ENCODE data around the gene PRPSAP2.

PRPSAP2 gene

GRCh38 chr17:18891541-18891940 is 33.6 kb downstream of the PRPSAP2 start:
- H3K36me3 ChIP-seq (ENCODE audit: control insufficient read depth, insufficient read depth, low read length): peaks cover 49% of the 10 kb centered on the region
- H3K27ac ChIP-seq (ENCODE audit: low read depth, low read length): no peak overlapping the region

GRCh38 chr17:18896146-18896545 is 38.2 kb downstream of the PRPSAP2 start:
- Histone ChIP-seq H3K4me1 (ENCODE audit: control insufficient read depth, insufficient read depth, low read length) (no peaks in the 10 kb centered on the region), H3K4me3 (ENCODE audit: low read depth, low read length) (no peak overlapping the region), H3K9ac (ENCODE audit: low read depth, low read length) (no peak overlapping the region), H3K27ac (ENCODE audit: low read depth, low read length) (no peak overlapping the region), H3K9me3 (ENCODE audit: control insufficient read depth, insufficient read depth, low read length) (no peaks in the 10 kb centered on the region), H3K36me3 (ENCODE audit: control insufficient read depth, insufficient read depth, low read length) (peaks cover 53% of the 10 kb centered on the region), H3K27me3 (ENCODE audit: control insufficient read depth, insufficient read depth, low read length) (no peaks in the 10 kb centered on the region)

More at GRCh38 chr17:18891541-18891940, 33.6 kb downstream of the PRPSAP2 start:
- H3K4me3 ChIP-seq (ENCODE audit: low read depth, low read length): no peak overlapping the region
- H3K9me3 ChIP-seq (ENCODE audit: control insufficient read depth, insufficient read depth, low read length): no peaks in the 10 kb centered on the region
- no peak overlapping the region for H3K9ac ChIP-seq (ENCODE audit: low read depth, low read length)
- no peaks in the 10 kb centered on the region for H3K4me1 ChIP-seq (ENCODE audit: control insufficient read depth, insufficient read depth, low read length)
- H3K27me3 ChIP-seq (ENCODE audit: control insufficient read depth, insufficient read depth, low read length): no peaks in the 10 kb centered on the region

GRCh38 chr17:18896947-18897346 is 39.0 kb downstream of the PRPSAP2 start:
- no peak overlapping the region for H3K4me3 ChIP-seq (ENCODE audit: low read depth, low read length)
- H3K4me1 ChIP-seq (ENCODE audit: control insufficient read depth, insufficient read depth, low read length): no peaks in the 10 kb centered on the region
- no peaks in the 10 kb centered on the region for H3K27me3 ChIP-seq (ENCODE audit: control insufficient read depth, insufficient read depth, low read length)
- peaks cover 49% of the 10 kb centered on the region for H3K36me3 ChIP-seq (ENCODE audit: control insufficient read depth, insufficient read depth, low read length)
- H3K9ac ChIP-seq (ENCODE audit: low read depth, low read length): no peak overlapping the region
- no peak overlapping the region for H3K27ac ChIP-seq (ENCODE audit: low read depth, low read length)
- no peaks in the 10 kb centered on the region for H3K9me3 ChIP-seq (ENCODE audit: control insufficient read depth, insufficient read depth, low read length)

- H3K36me3 ChIP-seq (ENCODE audit: control insufficient read depth, insufficient read depth, low read length): peaks cover 63% of the 10 kb centered on the region
- H3K9me3 ChIP-seq (ENCODE audit: control insufficient read depth, insufficient read depth, low read length): no peaks in the 10 kb centered on the region
- no peak overlapping the region for H3K9ac ChIP-seq (ENCODE audit: low read depth, low read length)
- H3K4me3 ChIP-seq (ENCODE audit: low read depth, low read length): no peak overlapping the region
- H3K27ac ChIP-seq (ENCODE audit: low read depth, low read length): no peak overlapping the region
- no peaks in the 10 kb centered on the region for H3K27me3 ChIP-seq (ENCODE audit: control insufficient read depth, insufficient read depth, low read length)
- H3K4me1 ChIP-seq (ENCODE audit: control insufficient read depth, insufficient read depth, low read length): no peaks in the 10 kb centered on the region
Observed at GRCh38 chr17:18904482-18904881, 46.6 kb downstream of the PRPSAP2 start.

- H3K4me1 ChIP-seq (ENCODE audit: control insufficient read depth, insufficient read depth, low read length): no peaks in the 10 kb centered on the region
- no peak overlapping the region for H3K9ac ChIP-seq (ENCODE audit: low read depth, low read length)
- no peak overlapping the region for H3K4me3 ChIP-seq (ENCODE audit: low read depth, low read length)
- H3K36me3 ChIP-seq (ENCODE audit: control insufficient read depth, insufficient read depth, low read length): peaks cover 66% of the 10 kb centered on the region
- no peaks in the 10 kb centered on the region for H3K9me3 ChIP-seq (ENCODE audit: control insufficient read depth, insufficient read depth, low read length)
- no peaks in the 10 kb centered on the region for H3K27me3 ChIP-seq (ENCODE audit: control insufficient read depth, insufficient read depth, low read length)
- H3K27ac ChIP-seq (ENCODE audit: low read depth, low read length): no peak overlapping the region
Observed at GRCh38 chr17:18905226-18905625, 47.3 kb downstream of the PRPSAP2 start.

GRCh38 chr17:18910326-18910725 is 52.4 kb downstream of the PRPSAP2 start:
- H3K27ac ChIP-seq (ENCODE audit: low read depth, low read length): no peak overlapping the region
- peaks cover 66% of the 10 kb centered on the region for H3K36me3 ChIP-seq (ENCODE audit: control insufficient read depth, insufficient read depth, low read length)
- no peaks in the 10 kb centered on the region for H3K9me3 ChIP-seq (ENCODE audit: control insufficient read depth, insufficient read depth, low read length)
- no peak overlapping the region for H3K4me3 ChIP-seq (ENCODE audit: low read depth, low read length)
- H3K27me3 ChIP-seq (ENCODE audit: control insufficient read depth, insufficient read depth, low read length): no peaks in the 10 kb centered on the region
- H3K9ac ChIP-seq (ENCODE audit: low read depth, low read length): no peak overlapping the region
- no peaks in the 10 kb centered on the region for H3K4me1 ChIP-seq (ENCODE audit: control insufficient read depth, insufficient read depth, low read length)

GRCh38 chr17:18910881-18911280 is 53.0 kb downstream of the PRPSAP2 start:
- Histone ChIP-seq H3K27me3 (ENCODE audit: control insufficient read depth, insufficient read depth, low read length) (no peaks in the 10 kb centered on the region), H3K4me3 (ENCODE audit: low read depth, low read length) (no peak overlapping the region), H3K36me3 (ENCODE audit: control insufficient read depth, insufficient read depth, low read length) (peaks cover 66% of the 10 kb centered on the region)

GRCh38 chr17:18916816-18917500 is 59.0 kb downstream of the PRPSAP2 start:
- no peak overlapping the region for H3K4me3 ChIP-seq (ENCODE audit: low read depth, low read length)
- no peak overlapping the region for H3K9ac ChIP-seq (ENCODE audit: low read depth, low read length)
- H3K27me3 ChIP-seq (ENCODE audit: control insufficient read depth, insufficient read depth, low read length): no peaks in the 10 kb centered on the region
- no peaks in the 10 kb centered on the region for H3K9me3 ChIP-seq (ENCODE audit: control insufficient read depth, insufficient read depth, low read length)
- H3K4me1 ChIP-seq (ENCODE audit: control insufficient read depth, insufficient read depth, low read length): no peaks in the 10 kb centered on the region
- H3K36me3 ChIP-seq (ENCODE audit: control insufficient read depth, insufficient read depth, low read length): peaks cover 44% of the 10 kb centered on the region
- no peak overlapping the region for H3K27ac ChIP-seq (ENCODE audit: low read depth, low read length)

More at GRCh38 chr17:18910881-18911280, 53.0 kb downstream of the PRPSAP2 start:
- Histone ChIP-seq H3K9ac (ENCODE audit: low read depth, low read length) (no peak overlapping the region), H3K9me3 (ENCODE audit: control insufficient read depth, insufficient read depth, low read length) (no peaks in the 10 kb centered on the region), H3K27ac (ENCODE audit: low read depth, low read length) (no peak overlapping the region), H3K4me1 (ENCODE audit: control insufficient read depth, insufficient read depth, low read length) (no peaks in the 10 kb centered on the region)

- H3K4me3 ChIP-seq (ENCODE audit: low read depth, low read length): no peak overlapping the region
- H3K9ac ChIP-seq (ENCODE audit: low read depth, low read length): no peak overlapping the region
- H3K36me3 ChIP-seq (ENCODE audit: control insufficient read depth, insufficient read depth, low read length): peaks cover 38% of the 10 kb centered on the region
- no peak overlapping the region for H3K27ac ChIP-seq (ENCODE audit: low read depth, low read length)
- H3K4me1 ChIP-seq (ENCODE audit: control insufficient read depth, insufficient read depth, low read length): no peaks in the 10 kb centered on the region
- no peaks in the 10 kb centered on the region for H3K27me3 ChIP-seq (ENCODE audit: control insufficient read depth, insufficient read depth, low read length)
- H3K9me3 ChIP-seq (ENCODE audit: control insufficient read depth, insufficient read depth, low read length): no peaks in the 10 kb centered on the region
Observed at GRCh38 chr17:18917506-18918032, 59.6 kb downstream of the PRPSAP2 start.

GRCh38 chr17:18919963-18920362 is 62.0 kb downstream of the PRPSAP2 start:
- H3K36me3 ChIP-seq (ENCODE audit: control insufficient read depth, insufficient read depth, low read length): peaks cover 36% of the 10 kb centered on the region
- no peak overlapping the region for H3K27ac ChIP-seq (ENCODE audit: low read depth, low read length)
- no peak overlapping the region for H3K9ac ChIP-seq (ENCODE audit: low read depth, low read length)

GRCh38 chr17:18920911-18921441 is 63.0 kb downstream of the PRPSAP2 start:
- Histone ChIP-seq H3K9ac (ENCODE audit: low read depth, low read length) (no peak overlapping the region), H3K9me3 (ENCODE audit: control insufficient read depth, insufficient read depth, low read length) (no peaks in the 10 kb centered on the region), H3K4me1 (ENCODE audit: control insufficient read depth, insufficient read depth, low read length) (0 out of 2 replicates have a peak, but pooled peaks cover 3% of the 10 kb centered on the region)

More at GRCh38 chr17:18919963-18920362, 62.0 kb downstream of the PRPSAP2 start:
- Histone ChIP-seq H3K9me3 (ENCODE audit: control insufficient read depth, insufficient read depth, low read length) (no peaks in the 10 kb centered on the region), H3K4me3 (ENCODE audit: low read depth, low read length) (no peak overlapping the region), H3K4me1 (ENCODE audit: control insufficient read depth, insufficient read depth, low read length) (0 out of 2 replicates have a peak, but pooled peaks cover under 1% of the 10 kb centered on the region), H3K27me3 (ENCODE audit: control insufficient read depth, insufficient read depth, low read length) (no peaks in the 10 kb centered on the region)

More at GRCh38 chr17:18920911-18921441, 63.0 kb downstream of the PRPSAP2 start:
- Histone ChIP-seq H3K27me3 (ENCODE audit: control insufficient read depth, insufficient read depth, low read length) (no peaks in the 10 kb centered on the region), H3K36me3 (ENCODE audit: control insufficient read depth, insufficient read depth, low read length) (peaks cover 34% of the 10 kb centered on the region), H3K27ac (ENCODE audit: low read depth, low read length) (no peak overlapping the region), H3K4me3 (ENCODE audit: low read depth, low read length) (no peak overlapping the region)

Measured in HUES48 (cell line).